Stimulated activated CD8-positive, alpha-beta memory T cell treated with anti-CD3 and anti-CD28 coated beads, Interleukin-15, amount 100 ng/mL, for 4 hours (primary cell): ENCODE data around the gene MT1B.
"Not testable (repeated sequence)": the region's sequence is repeated elsewhere in the genome, so short reads cannot be mapped to it uniquely, and the experiment has no call there.

Source experiments
- DNase-seq, 2 donors: peaks; one replicate each; pipeline ENCODE4 v3.0.0-alpha.2; 2020; ENCODE audit warnings: low read depth in 2 of 2

MT1B gene

GRCh38 chr16:56637814-56638750 is 13.6 kb upstream of the MT1B start, which contains the start of gene MT1A:
Gene MT1A (plus strand): TSS chr16:56638666. CDS start chr16:56638739, 73 bp downstream.
- no peak for DNase-seq

DNA sequence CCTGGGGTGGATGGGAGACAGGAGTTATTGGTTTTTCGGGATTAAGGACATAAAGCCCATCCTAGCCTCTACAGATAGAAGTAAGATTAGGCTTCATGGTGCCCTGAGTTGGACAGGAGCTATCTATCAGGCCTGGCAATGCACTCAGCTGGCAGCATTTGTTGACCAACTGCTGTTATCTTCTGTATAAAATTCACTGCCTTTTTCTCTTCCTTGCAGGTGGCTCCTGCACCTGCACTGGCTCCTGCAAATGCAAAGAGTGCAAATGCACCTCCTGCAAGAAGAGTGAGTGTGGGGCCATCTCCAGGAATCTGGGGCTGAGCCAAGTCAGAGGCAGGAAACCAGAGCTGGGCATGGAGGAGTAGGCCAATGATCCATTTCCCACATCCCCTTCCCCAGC is 12.6 kb upstream of the MT1B start:
- DNase-seq: no peak

- DNase-seq: no peak
These were observed 11.6 kb upstream of the MT1B start for GRCh38 chr16:56640076-56640475.

DNA sequence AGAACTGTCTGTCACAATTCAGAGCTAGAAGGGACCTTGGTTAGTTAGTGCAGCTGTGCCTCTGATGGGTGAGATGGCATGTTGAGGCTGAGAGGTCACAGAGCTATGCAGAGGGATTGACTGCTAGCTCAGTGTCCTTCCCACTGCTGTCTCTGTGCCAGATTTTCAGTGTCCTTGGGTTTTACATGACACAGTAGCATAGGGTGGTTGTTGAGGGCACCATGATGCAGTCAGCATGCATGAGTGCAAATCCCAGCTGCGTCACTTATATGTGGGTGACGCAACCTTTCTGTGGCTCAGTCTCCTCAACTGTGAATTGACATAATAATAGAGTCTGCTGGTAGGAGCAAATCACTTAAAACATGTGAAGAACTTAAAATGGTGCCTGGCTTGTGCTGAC is 10.5 kb upstream of the MT1B start:
- no peak for DNase-seq

GRCh38 chr16:56643080-56643778 is 8.5 kb upstream of the MT1B start:
- peak; percentile 46 to 60 for DNase-seq

DNA sequence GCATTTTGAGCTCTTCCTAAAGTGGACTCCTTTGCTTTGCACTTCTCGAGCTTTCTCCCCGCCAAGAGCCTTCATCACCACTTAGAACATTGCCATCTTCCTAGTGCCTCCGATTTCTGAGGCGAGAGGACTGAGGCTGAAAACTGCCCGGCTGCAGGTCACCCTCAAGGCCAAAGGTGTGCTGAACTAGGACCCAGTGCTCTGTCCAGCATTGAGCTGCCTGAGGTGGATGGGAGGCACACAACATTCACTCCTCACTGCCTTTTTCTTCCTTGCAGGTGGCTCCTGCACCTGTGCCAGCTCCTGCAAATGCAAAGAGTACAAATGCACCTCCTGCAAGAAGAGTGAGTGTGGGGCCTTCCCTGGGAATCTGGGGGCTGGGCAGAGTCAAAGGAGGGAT is 7.9 kb upstream of the MT1B start:
- no peak for DNase-seq

GRCh38 chr16:56645311-56645710 is 6.4 kb upstream of the MT1B start:
- no peak for DNase-seq

GRCh38 chr16:56645838-56646237 is 5.8 kb upstream of the MT1B start:
- no peak for DNase-seq

DNA sequence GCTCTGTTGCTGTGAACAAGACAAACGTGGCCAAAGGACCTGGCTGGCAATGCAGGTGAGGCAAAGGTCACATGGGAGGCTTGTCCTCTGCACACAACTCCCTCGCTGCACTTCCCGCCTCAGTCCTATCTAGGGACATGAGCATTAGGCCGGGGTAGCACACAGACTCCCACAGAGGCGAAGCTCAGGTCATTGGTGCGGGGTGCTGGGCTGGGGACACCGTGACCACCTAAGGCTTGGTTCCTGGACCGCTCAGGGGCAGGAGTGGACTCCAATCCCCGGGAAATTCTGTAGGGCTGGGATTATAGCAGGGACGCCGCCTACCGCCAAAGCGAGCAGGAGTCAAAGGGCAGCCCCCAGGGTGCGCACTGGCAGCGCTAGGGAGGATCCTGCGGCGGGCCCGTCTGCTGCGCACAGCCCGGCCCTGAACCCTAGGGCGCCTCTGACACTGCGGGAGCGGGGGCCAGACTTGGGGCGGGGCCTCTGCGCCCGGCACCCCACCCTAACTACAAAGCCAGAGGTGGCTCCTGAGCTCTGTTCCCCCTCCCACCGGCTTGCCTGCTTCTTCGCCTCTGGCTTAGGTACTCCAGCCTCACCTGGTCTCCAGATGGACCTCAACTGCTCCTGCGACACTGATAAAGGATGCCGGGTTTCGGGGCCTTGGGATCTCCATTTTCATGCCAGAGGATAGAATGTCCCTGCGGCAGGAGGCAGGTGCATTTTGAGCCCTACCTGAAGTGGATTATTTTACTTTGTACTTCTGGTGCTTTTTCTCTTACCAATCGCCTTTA is 3.9 kb upstream of the MT1B start:
- no peak for DNase-seq

- DNase-seq: no peak
These were observed 2.4 kb upstream of the MT1B start for GRCh38 chr16:56649271-56649670.

DNA sequence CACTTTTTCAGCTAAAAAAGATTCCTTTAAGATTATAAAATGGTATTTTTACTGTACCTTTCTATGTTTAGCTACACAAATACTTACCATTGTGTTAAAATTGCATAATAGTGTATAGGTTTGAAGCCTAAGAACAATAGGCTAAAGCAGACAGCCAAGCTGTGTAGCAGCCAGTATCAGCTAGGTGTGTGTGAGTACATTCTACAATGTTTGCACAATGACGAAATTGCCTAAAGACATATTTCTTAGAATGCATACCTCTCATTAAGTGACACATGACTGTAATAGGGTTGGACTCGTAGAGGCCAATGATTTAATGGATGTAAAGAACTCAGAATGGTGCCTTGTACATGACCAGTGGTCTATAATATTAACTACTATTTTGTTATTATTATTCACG is 1.9 kb upstream of the MT1B start:
- no peak for DNase-seq

DNA sequence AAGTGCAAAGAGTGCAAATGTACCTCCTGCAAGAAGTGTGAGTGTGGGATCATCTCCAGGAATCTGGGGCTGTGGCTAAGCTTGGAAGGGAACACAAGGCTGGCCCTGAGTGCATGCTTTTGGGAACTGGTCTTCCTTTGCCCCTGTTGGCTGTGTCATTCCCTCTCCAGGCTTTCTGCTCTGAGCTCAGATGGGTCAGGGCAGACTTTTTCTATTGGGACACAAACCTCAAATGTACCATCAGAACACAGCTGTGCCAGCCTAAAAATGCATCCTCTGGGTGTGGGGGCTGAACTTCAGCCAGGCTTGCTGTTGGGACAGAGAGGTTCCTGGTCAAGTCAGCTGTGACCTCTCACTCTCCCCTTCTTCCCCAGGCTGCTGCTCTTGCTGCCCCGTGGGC is 914 bp downstream of the MT1B start:
- no peak for DNase-seq

- no peak for DNase-seq
These were observed 1.5 kb downstream of the MT1B start for GRCh38 chr16:56653218-56653617.

GRCh38 chr16:56657555-56658326 is 6.1 kb downstream of the MT1B start, which contains the start of gene MT1F:
Gene MT1F (plus strand): TSS chr16:56657959. CDS start chr16:56658059, 100 bp downstream.
- peak; percentile 42 to 44 for DNase-seq

GRCh38 chr16:56658327-56658875 is 6.7 kb downstream of the MT1B start:
- no peak for DNase-seq

DNA sequence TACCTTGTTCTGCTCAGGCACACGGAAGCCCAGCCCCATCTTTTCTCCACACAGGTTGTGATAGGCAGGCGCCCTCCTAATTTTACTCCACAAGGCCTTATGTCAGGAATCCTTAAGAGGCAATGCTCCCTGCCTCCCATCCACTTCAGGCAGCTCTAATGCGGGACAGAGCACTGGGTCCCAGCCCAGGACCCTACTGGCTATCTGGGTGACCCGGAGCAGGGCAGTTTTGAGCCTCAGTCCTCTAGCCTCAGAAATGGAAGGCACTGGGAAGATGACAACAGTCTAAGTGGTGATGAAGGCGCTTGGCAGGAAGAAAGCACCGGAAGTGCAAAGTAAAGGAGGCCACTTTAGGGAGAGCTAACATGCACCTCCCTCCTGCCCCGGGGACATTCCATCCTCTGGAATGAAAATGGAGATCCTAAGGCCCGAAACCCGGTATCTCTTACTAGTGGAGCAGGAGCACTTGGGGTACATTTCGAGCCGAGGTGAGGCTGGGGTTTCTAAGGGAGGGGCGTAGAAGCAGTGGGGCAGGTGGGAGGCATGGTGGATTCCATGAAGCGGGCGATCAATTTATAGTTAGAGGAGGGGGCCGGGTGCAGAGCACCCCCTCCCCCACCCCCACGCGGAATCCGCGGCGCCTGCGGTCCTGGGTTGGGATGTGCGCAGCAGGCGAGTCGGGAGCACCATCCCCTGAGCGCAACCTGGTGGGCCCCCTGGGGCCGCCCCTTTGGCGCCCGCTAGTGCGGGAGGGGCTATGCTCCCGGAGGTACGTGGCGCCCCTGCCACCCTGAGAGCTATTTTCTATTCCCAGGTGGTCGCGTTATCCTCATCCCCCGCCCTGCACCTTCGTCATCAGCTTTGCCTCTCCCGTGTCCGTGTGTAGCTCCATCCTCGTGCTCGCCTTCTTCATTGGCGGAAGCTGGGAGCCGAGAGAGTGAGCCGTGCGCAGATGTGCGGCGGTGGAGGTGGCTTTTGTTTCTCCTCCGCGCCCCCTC is 11.0 kb downstream of the MT1B start:
- DNase-seq: no peak

DNA sequence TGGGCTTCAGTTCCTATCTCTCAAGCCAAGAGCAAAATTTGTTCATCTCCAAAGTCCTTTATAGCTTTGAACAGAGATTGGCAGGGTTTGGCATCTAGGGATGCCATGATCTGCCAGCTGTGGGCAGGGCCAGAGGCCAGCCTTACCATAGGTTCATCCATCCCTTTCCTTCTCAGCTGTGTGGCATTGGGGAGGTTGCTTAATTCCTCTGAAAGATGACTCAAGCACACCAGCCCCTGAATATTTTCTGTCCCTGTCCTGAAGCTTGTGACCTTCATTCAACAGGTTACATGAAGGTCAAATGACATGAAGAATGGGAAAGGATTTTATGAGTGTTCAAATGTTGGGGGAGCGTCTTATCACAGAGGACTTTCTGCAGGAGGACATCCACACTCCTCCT is 12.8 kb downstream of the MT1B start:
- no peak for DNase-seq

- not testable (repeated sequence) for DNase-seq
These were observed 13.9 kb downstream of the MT1B start for GRCh38 chr16:56665286-56666261.
